Stimulated activated CD4-positive, alpha-beta T cell treated with anti-CD3 and anti-CD28 coated beads, Interleukin-1b, Interleukin-23, amount 100 ng/mL, for 1 hour (primary cell): ENCODE measurements around the gene KIF26A.

Experiments
- DNase-seq, 2 donors: peaks; one replicate each; pipeline ENCODE4 v3.0.0-alpha.2; 2020; ENCODE audit warnings: low read depth in 2 of 2

The KIF26A gene

DNA sequence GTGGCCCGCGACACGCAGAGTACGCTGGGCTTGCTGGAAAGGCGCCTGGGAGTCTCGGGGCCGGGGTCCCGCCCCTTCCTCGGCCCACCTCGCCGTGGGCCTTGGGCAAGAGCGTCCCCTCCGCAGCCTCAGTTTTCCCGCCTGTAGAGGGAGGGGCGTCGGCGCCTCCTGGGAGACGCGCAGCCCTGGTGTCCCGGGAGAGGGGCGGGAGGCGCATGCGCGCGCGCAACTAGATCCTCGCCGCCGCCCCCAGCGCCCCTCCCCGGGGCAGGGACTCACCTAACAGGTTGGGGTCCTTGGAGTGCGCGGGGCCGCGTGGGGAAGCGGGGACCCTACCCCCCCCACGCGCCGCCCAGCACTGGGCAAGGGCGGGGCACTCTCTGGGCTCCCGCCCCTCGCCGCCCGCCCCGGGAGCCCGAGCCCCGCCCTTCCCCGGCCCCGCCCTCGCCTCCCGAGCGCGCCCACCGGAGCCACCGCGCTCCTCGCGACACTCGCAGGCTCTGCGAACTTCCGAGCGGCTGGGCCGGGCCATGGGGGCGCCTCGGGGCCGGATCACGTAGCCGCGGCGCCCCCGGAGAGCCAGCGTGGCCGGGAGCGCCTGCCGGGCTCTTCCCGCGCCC lies at the start of gene KIF26A:
KIF26A (plus strand) TSS at position 490 of the 620 bp plus-strand sequence. CDS start 136 bp downstream, outside the sequence.
- DNase-seq, result no peak

GRCh38 chr14:104090071-104090748 lies 48.2 kb upstream of the KIF26A start:
- no peak for DNase-seq

GRCh38 chr14:104091061-104091926 lies 47.1 kb upstream of the KIF26A start:
- DNase-seq, result no peak

DNA sequence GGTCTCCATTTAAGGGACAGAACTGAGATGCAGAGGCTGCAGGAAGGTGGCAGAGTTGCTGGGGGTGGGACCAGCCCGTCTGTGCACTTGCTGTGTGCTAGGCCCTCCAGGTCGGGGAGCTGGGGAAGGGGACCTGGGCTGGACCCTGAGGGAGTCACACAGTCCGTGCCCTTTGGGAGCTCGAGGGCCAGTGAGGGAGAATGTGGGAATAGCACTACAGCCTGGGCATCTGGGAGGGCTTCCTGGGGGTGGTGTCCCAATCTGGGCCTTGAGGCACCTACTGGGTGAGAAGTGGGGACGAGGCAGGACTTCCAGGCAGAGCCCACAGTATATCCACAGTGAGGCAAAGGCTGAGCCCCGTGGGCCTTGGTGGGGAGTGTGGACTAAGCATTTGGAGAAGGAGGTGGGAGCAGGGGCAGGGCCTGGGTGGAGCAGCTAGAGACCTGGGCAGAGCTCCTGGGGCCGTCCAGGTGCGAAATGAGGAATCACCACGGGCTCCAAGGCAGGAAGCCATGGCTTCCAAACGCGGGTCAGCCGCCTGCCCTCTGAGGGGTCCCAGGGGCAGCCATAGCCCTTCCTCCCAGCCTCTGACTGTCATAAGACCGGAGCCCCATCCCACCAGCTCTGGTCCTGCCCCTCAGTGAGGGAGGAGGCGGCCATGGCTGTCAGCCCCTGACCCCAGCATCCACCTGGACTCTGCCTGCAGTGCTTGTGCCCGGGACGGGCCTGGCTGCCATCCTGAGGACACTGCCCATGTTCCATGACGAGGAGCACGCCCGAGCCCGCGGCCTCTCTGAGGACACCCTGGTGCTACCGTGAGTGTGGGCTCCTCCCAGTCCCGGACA lies 46.2 kb upstream of the KIF26A start:
- no peak for DNase-seq

DNA sequence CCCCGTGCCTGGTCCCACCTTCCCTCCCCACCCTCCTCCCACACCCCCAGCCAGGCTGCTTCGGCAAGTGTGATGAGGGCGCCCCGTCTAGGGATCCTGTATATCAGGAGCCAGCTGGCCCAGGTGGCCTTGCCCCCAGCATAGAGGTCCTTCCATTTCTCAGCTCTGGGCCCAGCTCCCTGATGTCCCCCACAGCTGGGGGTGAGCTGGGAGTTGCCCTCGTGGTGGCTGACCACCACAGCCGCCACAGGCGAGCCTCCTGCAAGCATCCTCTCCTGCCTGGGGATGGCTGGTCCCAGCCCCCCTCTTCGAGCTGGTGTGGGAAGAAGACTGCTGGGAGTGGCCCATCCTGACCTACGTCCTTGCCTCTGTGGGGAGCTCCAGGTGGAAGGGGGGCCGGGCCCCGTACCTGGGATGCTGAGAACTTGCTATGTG lies 45.4 kb upstream of the KIF26A start:
- DNase-seq, result no peak

- DNase-seq, result no peak
Observed at GRCh38 chr14:104093366-104094055, 44.9 kb upstream of the KIF26A start.

DNA sequence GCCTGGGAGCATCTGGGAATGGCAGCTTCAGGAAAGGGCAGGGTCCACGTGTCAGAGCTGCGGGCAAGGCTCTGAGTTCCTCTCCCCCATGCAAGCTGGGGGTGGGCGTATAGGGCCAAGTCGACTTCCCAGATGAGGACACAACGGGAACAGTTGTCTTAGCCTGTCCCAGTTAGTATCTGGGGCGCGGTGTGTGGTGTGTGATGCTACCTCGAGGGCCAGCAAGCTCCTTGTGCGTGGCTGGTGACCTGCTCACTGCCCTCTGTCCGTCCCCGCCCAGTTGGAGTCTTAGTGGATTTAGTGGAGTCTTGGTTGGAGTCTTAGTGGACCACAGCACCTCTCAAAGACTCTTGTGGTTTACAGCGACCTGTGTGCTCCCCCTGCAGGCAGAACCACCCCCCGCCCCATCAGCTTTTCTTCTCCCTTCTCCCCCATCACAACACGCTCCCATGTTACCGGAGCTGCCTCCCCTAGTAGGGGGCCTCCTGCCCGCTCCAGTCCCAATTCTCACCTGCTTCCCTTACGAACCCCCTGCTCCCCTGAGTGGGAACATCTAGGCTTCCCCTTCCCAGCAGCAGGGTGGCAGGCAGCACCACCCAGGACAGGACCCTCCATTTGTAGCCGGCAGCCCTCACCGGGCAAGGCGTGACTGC lies 44.2 kb upstream of the KIF26A start:
- no peak for DNase-seq

DNA sequence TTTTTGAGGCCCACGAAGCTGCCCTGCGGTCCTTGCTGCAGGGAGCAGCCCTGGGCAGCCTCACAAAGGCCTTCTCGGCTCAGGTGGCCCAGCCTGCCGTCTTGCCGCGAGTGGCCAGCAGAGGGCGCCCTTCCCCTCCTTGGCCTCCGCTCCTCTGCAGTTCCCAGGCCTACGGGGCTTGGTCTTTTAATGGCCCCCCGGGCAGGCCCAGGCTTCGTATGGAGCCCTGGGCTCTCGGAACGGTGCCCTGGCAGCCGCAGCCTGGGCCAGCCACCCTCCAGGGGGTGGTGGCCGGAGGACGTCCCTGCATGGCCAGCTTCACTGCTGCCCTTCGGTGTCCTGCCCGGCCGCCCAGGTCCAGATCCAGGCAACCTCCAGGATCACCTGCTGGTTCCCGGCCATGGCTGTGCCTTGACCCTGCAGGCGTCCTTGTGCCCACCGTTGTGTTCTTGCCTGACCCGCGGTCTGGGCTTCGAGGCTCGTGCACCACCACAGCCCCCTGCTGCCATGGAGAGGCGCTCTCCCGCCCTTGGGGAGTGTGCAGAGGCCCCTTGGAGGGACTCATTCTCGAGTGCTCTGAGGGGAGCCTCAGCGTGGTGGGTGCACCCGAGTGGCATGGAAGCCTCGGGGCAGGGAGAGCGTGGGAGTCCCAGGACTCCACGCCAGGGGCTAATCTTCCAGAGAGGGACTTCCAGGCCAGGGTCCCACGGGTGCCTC lies 43.5 kb upstream of the KIF26A start:
- peak; percentile 46 to 63 for DNase-seq

DNA sequence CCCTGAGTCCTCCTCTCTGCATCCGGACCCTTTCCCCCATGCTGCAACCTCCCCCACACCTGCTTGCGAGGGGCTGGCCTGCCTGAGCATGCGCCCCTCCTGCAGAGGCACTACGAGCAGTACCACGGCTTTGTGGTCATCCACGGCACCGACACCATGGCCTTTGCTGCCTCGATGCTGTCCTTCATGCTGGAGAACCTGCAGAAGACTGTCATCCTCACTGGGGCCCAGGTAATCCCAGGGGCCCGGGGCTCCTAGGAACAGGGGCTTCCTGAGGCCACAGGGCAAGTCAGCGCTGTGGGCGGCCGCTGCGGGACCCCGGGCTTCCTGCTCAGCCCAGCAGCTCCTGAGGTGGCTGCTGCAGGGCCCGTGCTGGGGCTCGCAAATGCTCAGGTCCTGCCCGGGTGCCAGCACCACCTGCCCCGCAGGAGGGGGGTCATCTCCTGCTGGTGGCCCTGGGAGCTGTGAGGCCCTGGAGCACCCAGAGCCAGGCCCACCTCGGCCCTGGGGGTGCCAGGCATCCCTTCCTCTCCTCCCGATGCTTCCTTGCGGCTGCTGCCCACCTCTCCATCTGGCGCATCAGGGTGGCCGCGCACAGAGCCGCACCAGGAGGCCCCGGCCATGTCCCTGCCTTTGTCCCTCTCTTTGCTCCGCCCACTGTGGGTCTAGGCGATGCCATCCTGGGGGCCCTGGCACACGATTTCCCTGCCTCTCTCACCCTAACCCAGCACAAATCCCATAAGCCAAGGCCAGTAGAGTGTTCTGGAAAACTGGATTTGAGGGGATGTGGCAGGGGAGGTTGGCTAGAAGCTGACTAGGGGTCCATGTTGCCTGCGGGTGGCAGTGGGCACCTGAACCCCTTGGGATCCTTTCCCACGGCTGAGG lies 42.7 kb upstream of the KIF26A start:
- DNase-seq, result no peak

DNA sequence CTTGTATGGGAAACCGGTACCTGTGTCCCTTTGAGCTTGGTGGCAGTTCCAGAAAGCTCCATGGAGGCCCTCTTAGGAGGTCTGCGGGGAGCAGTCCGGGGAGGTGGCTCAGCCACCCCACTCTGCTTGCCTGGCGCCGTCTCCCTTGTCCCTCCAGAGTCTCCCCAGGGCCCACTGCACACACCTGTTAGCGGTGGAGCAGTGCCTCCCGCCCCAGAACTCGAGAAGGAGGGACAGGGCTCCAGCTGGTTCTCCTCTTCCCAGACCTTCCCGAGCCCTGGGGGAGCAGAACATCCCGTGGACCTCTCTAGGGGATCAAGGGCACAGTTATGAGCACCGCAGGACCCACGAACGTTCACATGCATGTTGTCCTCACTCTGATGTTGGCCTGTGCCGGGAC lies 42.1 kb upstream of the KIF26A start:
- DNase-seq, result no peak

DNA sequence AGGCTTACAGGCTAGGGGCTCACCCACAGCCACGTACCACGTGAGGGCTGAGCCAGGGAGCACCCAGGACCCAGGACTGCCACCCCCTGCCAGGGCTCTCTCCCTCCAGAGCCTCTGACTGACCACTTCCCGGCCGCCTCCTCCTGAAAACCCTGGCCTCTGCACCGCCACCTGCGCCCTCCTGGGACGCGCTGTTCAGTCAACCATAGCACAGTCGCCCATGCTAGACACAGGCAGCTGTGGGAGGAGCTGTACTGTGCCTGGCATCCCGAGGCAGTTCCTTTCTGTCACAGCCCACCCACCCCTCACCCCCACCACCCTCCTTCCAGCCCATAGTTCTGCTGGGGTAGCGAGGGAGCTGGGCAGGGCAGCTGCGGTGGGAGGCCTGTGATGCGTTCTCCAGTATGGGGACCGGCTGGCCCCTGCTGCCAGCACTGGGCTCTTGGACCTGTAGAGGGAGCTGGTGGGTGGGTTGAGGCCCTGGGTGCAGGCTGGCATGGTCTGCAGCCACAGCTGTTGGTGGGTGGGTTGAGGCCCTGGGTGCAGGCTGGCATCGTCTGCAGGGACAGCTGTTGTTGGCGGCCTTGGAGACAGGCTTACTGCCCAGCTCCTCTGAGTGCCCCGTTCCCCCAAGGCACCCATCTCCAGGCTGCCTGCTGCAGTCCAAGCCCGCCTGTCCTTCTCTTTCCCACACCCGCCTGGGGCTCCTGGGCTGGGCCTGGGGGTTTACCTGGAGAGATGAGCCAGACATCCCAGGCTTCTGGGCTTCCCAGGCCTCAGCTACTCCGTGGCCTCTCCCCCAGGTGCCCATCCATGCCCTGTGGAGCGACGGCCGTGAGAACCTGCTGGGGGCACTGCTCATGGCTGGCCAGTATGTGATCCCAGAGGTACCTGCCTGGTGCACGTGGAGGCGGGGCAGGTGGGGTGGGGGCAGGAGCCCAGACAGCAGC lies 41.4 kb upstream of the KIF26A start:
- DNase-seq, result no peak

- DNase-seq, result no peak
Observed at GRCh38 chr14:104098272-104099095, 39.9 kb upstream of the KIF26A start.

- no peak for DNase-seq
Observed at GRCh38 chr14:104099096-104100041, 39.0 kb upstream of the KIF26A start.

- DNase-seq, result no peak
Observed at GRCh38 chr14:104100171-104101085, 38.0 kb upstream of the KIF26A start.
